IMR-90 (cell line): ENCODE results near the gene YBEY. TPM values are rescaled to one million over a fixed set of nuclear protein-coding genes. Genes with fewer than 3 reads are reported as not detected.
"Not testable (repeated sequence)": the region's sequence is repeated elsewhere in the genome, so short reads cannot be mapped to it uniquely, and the experiment has no call there.

Experiments used
- ATAC-seq: fragments of 200-7000 bp; cut with Tn5 transposase; 2 replicates; pipeline ENCODE4 v1.9.1; 2020; ENCODE audit warnings: low read depth, mild to moderate bottlenecking, moderate library complexity
- BruUV-seq: library from RNA; stranded (reverse); fragments of 400-500 nt; replicated peaks from 2 replicates; lab custom pipeline; 2021; lab: Mats Ljungman, UMichigan
- CTCF ChIA-PET: fragments of 300-600 bp; formaldehyde crosslinking; extraction: SDS; loops from one replicate; lab custom pipeline; 2021; ENCODE audit warnings: antibody characterized with exemption; lab: Yijun Ruan, JAX
- POLR2A ChIA-PET: fragments of 300-600 bp; sonication (Branson Sonifier 250); formaldehyde crosslinking; loops from one replicate; lab custom pipeline; 2022; ENCODE audit warnings: antibody characterized with exemption; ENCODE audit not compliant: unreplicated experiment; lab: Charles Lee
- DNase-seq: peaks from one replicate; pipeline ENCODE4 v3.0.0; 2013
- H2AFZ ChIP-seq: replicated peaks from 2 replicates; pipeline ENCODE3; 2013; ENCODE audit warnings: low read length, mild to moderate bottlenecking; ENCODE audit not compliant: poor library complexity
- H2AK5ac ChIP-seq: 2 replicates; pipeline ENCODE4 v1.6.1; 2013; ENCODE audit warnings: low read depth, low read length, inconsistent platforms
- H2AK9ac ChIP-seq: replicated peaks from 2 replicates; pipeline ENCODE3; 2013; ENCODE audit warnings: mild to moderate bottlenecking, low read depth, low read length, moderate library complexity; ENCODE audit not compliant: poor library complexity
- H2BK120ac ChIP-seq: 2 replicates; pipeline ENCODE4 v1.6.1; 2013; ENCODE audit warnings: low read depth, low read length, inconsistent platforms
- H2BK15ac ChIP-seq: 3 replicates; pipeline ENCODE4 v1.6.1; 2013; ENCODE audit warnings: low read depth, low read length, inconsistent platforms
- H2BK20ac ChIP-seq: 2 replicates; pipeline ENCODE4 v1.6.1; 2013; ENCODE audit warnings: low read depth, mild to moderate bottlenecking, inconsistent platforms, low read length, moderate library complexity
- H2BK5ac ChIP-seq: 2 replicates; pipeline ENCODE4 v1.6.1; 2013; ENCODE audit warnings: mild to moderate bottlenecking, low read depth, low read length, inconsistent platforms; ENCODE audit not compliant: poor library complexity, severe bottlenecking
- H3K14ac ChIP-seq: replicated peaks from 2 replicates; pipeline ENCODE4 v1.6.1; 2013; ENCODE audit warnings: low read depth, low read length, inconsistent platforms
- H3K18ac ChIP-seq: 2 replicates; pipeline ENCODE4 v1.6.1; 2013; ENCODE audit warnings: low read depth, low read length, control low read depth
- H3K23ac ChIP-seq: 2 replicates; pipeline ENCODE4 v1.6.1; 2013; ENCODE audit warnings: low read depth, low read length, inconsistent platforms
- H3K27ac ChIP-seq: 2 replicates; pipeline ENCODE4 v1.5.1; 2013; ENCODE audit warnings: mild to moderate bottlenecking, control low read depth, low read length; ENCODE audit not compliant: insufficient read depth
- H3K27me3 ChIP-seq: 2 replicates; pipeline ENCODE4 v1.6.1; 2013; ENCODE audit warnings: low read length; ENCODE audit not compliant: control insufficient read depth, insufficient read depth
- H3K36me3 ChIP-seq: 2 replicates; pipeline ENCODE4 v1.6.1; 2013; ENCODE audit warnings: low read length, mixed read lengths; ENCODE audit not compliant: control insufficient read depth, insufficient read depth
- H3K4ac ChIP-seq: 2 replicates; pipeline ENCODE4 v1.6.1; 2013; ENCODE audit warnings: low read depth, low read length, inconsistent platforms
- H3K4me1 ChIP-seq: 2 replicates; pipeline ENCODE4 v1.6.1; 2013; ENCODE audit warnings: low read length, mixed read lengths; ENCODE audit not compliant: control insufficient read depth, insufficient read depth
- H3K4me2 ChIP-seq: 2 replicates; pipeline ENCODE4 v1.6.1; 2013; ENCODE audit warnings: low read depth, mild to moderate bottlenecking, control low read depth, low read length, moderate library complexity
- H3K4me3 ChIP-seq: 2 replicates; pipeline ENCODE4 v1.5.1; 2013; ENCODE audit warnings: low read depth, mild to moderate bottlenecking, control low read depth, low read length, moderate library complexity; ENCODE audit not compliant: insufficient read depth
- H3K56ac ChIP-seq: 2 replicates; pipeline ENCODE4 v1.6.1; 2013; ENCODE audit warnings: low read length, inconsistent platforms; ENCODE audit not compliant: insufficient read depth; ENCODE audit errors: extremely low read depth
- H3K79me1 ChIP-seq, 2 experiments: 2 replicates each; pipeline ENCODE4 v1.6.1; 2013; ENCODE audit warnings: low read length in 2 of 2, inconsistent platforms in 1 of 2, low read depth in 1 of 2
- H3K9ac ChIP-seq: 2 replicates; pipeline ENCODE4 v1.6.1; 2013; ENCODE audit warnings: low read depth, low read length, control low read depth
- H3K9me1 ChIP-seq: 2 replicates; pipeline ENCODE4 v1.6.1; 2013; ENCODE audit warnings: low read length, inconsistent platforms; ENCODE audit not compliant: insufficient read depth
- H3K9me3 ChIP-seq: 2 replicates; pipeline ENCODE4 v1.6.1; 2013; ENCODE audit warnings: low read length; ENCODE audit not compliant: control insufficient read depth, insufficient read depth
- H4K20me1 ChIP-seq: 2 replicates; pipeline ENCODE4 v1.6.1; 2013; ENCODE audit warnings: low read length, inconsistent platforms; ENCODE audit not compliant: insufficient read depth
- H4K5ac ChIP-seq: 2 replicates; pipeline ENCODE4 v1.6.1; 2013; ENCODE audit warnings: mild to moderate bottlenecking, low read depth, low read length, control low read depth
- H4K8ac ChIP-seq, 2 experiments: 2 replicates each; pipeline ENCODE4 v1.6.1; 2013; ENCODE audit warnings: low read depth in 2 of 2, low read length in 2 of 2, control low read depth in 1 of 2, inconsistent platforms in 1 of 2
- H4K91ac ChIP-seq: 2 replicates; pipeline ENCODE4 v1.6.1; 2013; ENCODE audit warnings: low read depth, low read length, inconsistent platforms; ENCODE audit not compliant: insufficient read depth
- CTCF ChIP-seq: conservative IDR thresholded peaks from 2 replicates; pipeline ENCODE4 v1.5.1; 2012; ENCODE audit warnings: mild to moderate bottlenecking, low read depth, low read length, improper control_type of control experiment
- WGBS, 2 experiments: methylation state at CpG; one replicate each; pipeline versions ENCODE4 v1.1.5 to v1.1.7; 2013; ENCODE audit warnings: missing lambda C conversion rate in 2 of 2; ENCODE audit not compliant: insufficient read length in 1 of 2; ENCODE audit errors: extremely low coverage in 2 of 2; 5-methylcytosine and 5-hydroxymethylcytosine counted together
- dilution Hi-C: fragments of 300-500 bp; cut with HindIII; formaldehyde crosslinking; loops from one replicate; pipeline ENCODE4 v1.14.3; 2018; ENCODE audit warnings: low sequenced_read_pairs; ENCODE audit not compliant: unreplicated experiment
- in situ Hi-C: fragments of 300-500 bp; cut with MboI; formaldehyde crosslinking; loops from 3 replicates; pipeline ENCODE4 v1.14.3; 2019; ENCODE audit warnings: low sequenced_read_pairs, inconsistent platforms, mixed read lengths
- intact Hi-C: fragments of 100-400 bp; cut with micrococcal nuclease; formaldehyde crosslinking; loops from 2 replicates; pipeline ENCODE4 v1.10.0; 2022
- polyA plus RNA-seq, 3 experiments: library from polyadenylated mRNA; depleted of rRNA; stranded (reverse); fragments of >200 nt; gene quantifications; 2 replicates each; pipeline ENCODE4 v1.2.3, GENCODE V29; 2012; ENCODE audit warnings: low replicate concordance in 1 of 3
- total RNA-seq: library from RNA; depleted of rRNA; stranded (reverse); fragments of >200 nt; gene quantifications from 2 replicates; pipeline ENCODE4 v1.2.3, GENCODE V29; 2012

The YBEY gene
- total and polyA plus RNA-seq, 2 of the 4 experiments (the other 2 are of a cell fraction) = 5.9 to 26.2 TPM

GRCh38 chr21:46239817-46240325 lies 46.3 kb upstream of the YBEY start (continued):
- TF ChIP-seq CTCF = no peak

GRCh38 chr21:46241577-46241976 lies 44.6 kb upstream of the YBEY start:
- H3K27me3 ChIP-seq, dilution Hi-C loops, H2BK15ac ChIP-seq, H3K4me1 ChIP-seq, CTCF ChIA-PET, H3K14ac ChIP-seq, H3K23ac ChIP-seq, H2BK120ac ChIP-seq, H3K9me3 ChIP-seq, H2AK5ac ChIP-seq, H3K4me2 ChIP-seq, ATAC-seq, H3K18ac ChIP-seq, H3K4me3 ChIP-seq, in situ Hi-C loops, H3K56ac ChIP-seq, POLR2A ChIA-PET, DNase-seq, H2BK5ac ChIP-seq, H3K4ac ChIP-seq, H3K9ac ChIP-seq, BruUV-seq, H4K91ac ChIP-seq, H4K8ac ChIP-seq, H4K5ac ChIP-seq, H2AFZ ChIP-seq, H3K27ac ChIP-seq, H4K20me1 ChIP-seq, H2BK20ac ChIP-seq, H2AK9ac ChIP-seq: not testable (repeated sequence)
- no CpG with 5 or more reads among the region's 1 CpG for WGBS, 2 experiments
- peaks cover 69% of the 10 kb centered on the region for H3K36me3 ChIP-seq
- intact Hi-C loops = loop anchor here (5.0 kb wide), 1 partner anchor 41 kb away; no protein-coding TSS in a partner anchor
- H3K79me1 ChIP-seq = peaks cover 1 to 17% of the 10 kb centered on the region in 2 experiments
- peaks cover 20% of the 10 kb centered on the region for H3K9me1 ChIP-seq
